ENCODE results near the gene ERC2. TPM values are rescaled to one million over a fixed set of nuclear protein-coding genes. Genes with fewer than 3 reads are reported as not detected.

Gene ERC2
- total RNA-seq, 1 donor from 2014 or later, result 0.65 TPM

DNA sequence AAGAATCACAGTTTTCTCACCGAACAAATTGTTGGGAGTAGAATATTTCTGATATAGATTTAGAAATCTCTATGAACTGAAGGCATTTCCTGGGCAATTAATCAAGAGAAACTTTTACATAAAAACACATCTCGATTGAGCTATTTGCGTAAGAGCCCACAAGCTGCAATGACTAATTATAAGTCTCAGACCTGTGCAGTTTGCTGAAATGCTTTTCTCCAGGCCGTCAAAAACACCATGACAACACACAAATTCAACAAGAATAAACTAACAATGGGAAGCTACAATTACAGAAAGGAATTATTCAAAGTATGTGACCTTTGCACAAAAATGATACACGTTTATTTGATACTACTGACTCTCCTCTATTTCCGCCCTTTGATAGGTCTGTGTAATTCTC lies 499.9 kb downstream of the ERC2 start:
- no peaks in the 10 kb centered on the region for H3K9me3 Mint-ChIP-seq (ENCODE audit: low read depth)
- DNase-seq (ENCODE audit: low spot score), result no peak

DNA sequence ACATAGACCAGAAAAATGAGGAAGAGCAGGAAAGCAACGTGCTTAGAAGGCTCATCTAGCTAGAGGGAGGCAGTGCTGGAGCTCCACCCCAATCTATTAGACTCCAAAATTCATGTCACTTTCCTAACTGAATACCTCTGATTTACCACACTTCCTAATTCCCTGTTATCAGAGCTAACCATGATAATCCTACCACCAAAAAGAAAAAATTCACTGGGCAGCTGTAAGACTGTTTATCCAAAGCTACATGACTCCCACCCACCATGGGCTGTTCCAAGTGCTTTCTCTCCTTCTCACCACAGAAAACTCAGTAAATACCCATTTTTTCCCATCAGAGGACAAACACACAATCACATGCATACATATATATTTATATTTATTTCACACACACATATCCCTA lies 501.7 kb downstream of the ERC2 start:
- no peaks in the 10 kb centered on the region for H3K36me3 Mint-ChIP-seq (ENCODE audit: low read depth)
- DNase-seq (ENCODE audit: low spot score), result no peak
- no peaks in the 10 kb centered on the region for H3K9me3 Mint-ChIP-seq (ENCODE audit: low read depth)
- H3K27me3 Mint-ChIP-seq (ENCODE audit: low read depth), result no peaks in the 10 kb centered on the region
- no peaks in the 10 kb centered on the region for H3K4me1 Mint-ChIP-seq (ENCODE audit: low read depth)
- H3K27ac Mint-ChIP-seq (ENCODE audit: unreplicated experiment), result no peak overlapping the region
- no peak overlapping the region for H3K4me3 Mint-ChIP-seq (ENCODE audit: unreplicated experiment)
- TF ChIP-seq, protein P1, sequence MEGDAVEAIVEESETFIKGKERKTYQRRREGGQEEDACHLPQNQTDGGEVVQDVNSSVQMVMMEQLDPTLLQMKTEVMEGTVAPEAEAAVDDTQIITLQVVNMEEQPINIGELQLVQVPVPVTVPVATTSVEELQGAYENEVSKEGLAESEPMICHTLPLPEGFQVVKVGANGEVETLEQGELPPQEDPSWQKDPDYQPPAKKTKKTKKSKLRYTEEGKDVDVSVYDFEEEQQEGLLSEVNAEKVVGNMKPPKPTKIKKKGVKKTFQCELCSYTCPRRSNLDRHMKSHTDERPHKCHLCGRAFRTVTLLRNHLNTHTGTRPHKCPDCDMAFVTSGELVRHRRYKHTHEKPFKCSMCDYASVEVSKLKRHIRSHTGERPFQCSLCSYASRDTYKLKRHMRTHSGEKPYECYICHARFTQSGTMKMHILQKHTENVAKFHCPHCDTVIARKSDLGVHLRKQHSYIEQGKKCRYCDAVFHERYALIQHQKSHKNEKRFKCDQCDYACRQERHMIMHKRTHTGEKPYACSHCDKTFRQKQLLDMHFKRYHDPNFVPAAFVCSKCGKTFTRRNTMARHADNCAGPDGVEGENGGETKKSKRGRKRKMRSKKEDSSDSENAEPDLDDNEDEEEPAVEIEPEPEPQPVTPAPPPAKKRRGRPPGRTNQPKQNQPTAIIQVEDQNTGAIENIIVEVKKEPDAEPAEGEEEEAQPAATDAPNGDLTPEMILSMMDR (IDR thresholded peaks at IDR 0.05), result no peak

More for the DNA sequence above, 499.9 kb downstream of the ERC2 start:
- TF ChIP-seq, protein P1 (IDR thresholded peaks at IDR 0.05), result no peak
- H3K4me3 Mint-ChIP-seq (ENCODE audit: unreplicated experiment), result no peak overlapping the region
- no peaks in the 10 kb centered on the region for H3K4me1 Mint-ChIP-seq (ENCODE audit: low read depth)
- H3K27ac Mint-ChIP-seq (ENCODE audit: unreplicated experiment), result no peak overlapping the region
- H3K27me3 Mint-ChIP-seq (ENCODE audit: low read depth), result no peaks in the 10 kb centered on the region
- H3K36me3 Mint-ChIP-seq (ENCODE audit: low read depth), result no peaks in the 10 kb centered on the region

DNA sequence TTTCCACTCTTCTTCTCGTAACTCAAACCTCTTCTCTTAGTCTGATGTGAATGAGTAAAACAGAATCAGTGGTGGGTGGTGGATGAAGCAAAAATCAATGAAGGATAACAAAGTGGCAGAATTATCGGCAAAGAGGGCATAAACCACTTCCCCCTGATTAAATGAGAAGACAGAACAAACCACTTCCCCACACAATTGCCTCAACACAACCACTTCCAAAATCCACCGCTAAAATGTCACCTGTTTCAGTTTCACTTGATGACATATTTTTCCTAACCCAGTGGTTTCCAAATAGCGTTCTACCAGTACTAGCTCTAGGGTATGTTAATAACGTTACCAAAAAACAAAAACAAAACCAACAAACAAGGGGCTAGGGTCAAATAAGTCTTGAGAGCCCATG lies 502.5 kb downstream of the ERC2 start:
- TF ChIP-seq, protein P1 (IDR thresholded peaks at IDR 0.05), result no peak
- no peaks in the 10 kb centered on the region for H3K9me3 Mint-ChIP-seq (ENCODE audit: low read depth)
- H3K4me3 Mint-ChIP-seq (ENCODE audit: unreplicated experiment), result no peak overlapping the region
- H3K27me3 Mint-ChIP-seq (ENCODE audit: low read depth), result no peaks in the 10 kb centered on the region
- H3K36me3 Mint-ChIP-seq (ENCODE audit: low read depth), result no peaks in the 10 kb centered on the region
- DNase-seq (ENCODE audit: low spot score), result no peak
- H3K27ac Mint-ChIP-seq (ENCODE audit: unreplicated experiment), result no peak overlapping the region
- H3K4me1 Mint-ChIP-seq (ENCODE audit: low read depth), result no peaks in the 10 kb centered on the region

DNA sequence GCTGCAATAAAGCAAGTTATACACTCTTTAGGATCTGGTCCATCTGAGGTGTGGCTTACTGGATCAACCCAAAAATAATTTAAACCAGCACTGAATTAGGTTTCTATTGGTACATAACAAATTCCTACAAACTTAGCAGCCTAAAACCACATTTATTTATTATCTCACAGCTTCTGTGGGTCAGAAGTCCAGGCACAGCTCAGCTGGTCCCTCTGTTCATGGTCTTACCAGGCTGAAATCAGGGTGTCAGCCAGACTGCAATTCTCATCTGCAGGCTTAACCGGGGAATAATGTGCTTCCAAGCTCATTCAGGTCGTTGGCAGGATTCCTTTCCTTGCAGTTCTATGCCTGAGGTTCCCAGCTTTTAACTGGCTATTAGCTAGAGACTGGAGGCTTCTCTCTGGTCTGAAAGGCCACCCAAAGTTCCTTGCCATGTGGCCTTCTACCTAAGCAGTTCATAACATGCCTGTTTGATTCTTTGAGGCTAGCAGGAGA lies 503.7 kb downstream of the ERC2 start:
- DNase-seq (ENCODE audit: low spot score), result no peak

DNA sequence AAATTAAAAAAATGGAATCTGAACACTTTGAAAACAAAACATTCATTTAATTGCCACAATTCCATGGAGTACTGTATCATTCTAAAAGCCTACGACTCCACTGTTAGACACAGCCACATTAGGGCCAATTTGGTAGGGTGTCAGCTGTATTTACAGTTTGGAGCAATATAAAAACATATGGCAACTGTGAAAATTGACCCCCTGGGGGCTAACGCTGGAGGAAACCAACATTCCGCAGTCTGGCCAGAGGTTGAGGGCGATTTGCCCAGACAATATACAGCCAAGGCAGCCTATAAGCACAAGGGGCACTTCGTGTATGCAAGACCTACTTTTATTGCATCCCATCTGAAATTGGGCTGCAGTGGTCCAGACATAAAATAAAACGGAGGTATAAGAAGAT lies 504.7 kb downstream of the ERC2 start:
- no peaks in the 10 kb centered on the region for H3K27me3 Mint-ChIP-seq (ENCODE audit: low read depth)
- DNase-seq (ENCODE audit: low spot score), result no peak
- no peaks in the 10 kb centered on the region for H3K9me3 Mint-ChIP-seq (ENCODE audit: low read depth)
- H3K4me1 Mint-ChIP-seq (ENCODE audit: low read depth), result no peaks in the 10 kb centered on the region
- H3K4me3 Mint-ChIP-seq (ENCODE audit: unreplicated experiment), result no peak overlapping the region
- no peaks in the 10 kb centered on the region for H3K36me3 Mint-ChIP-seq (ENCODE audit: low read depth)
- TF ChIP-seq, protein P1 (IDR thresholded peaks at IDR 0.05), result no peak
- H3K27ac Mint-ChIP-seq (ENCODE audit: unreplicated experiment), result no peak overlapping the region

More for the DNA sequence above, 503.7 kb downstream of the ERC2 start:
- Mint-ChIP-seq H3K4me1 (ENCODE audit: low read depth) (no peaks in the 10 kb centered on the region), H3K27me3 (ENCODE audit: low read depth) (no peaks in the 10 kb centered on the region), H3K4me3 (ENCODE audit: unreplicated experiment) (no peak overlapping the region), H3K9me3 (ENCODE audit: low read depth) (no peaks in the 10 kb centered on the region), H3K36me3 (ENCODE audit: low read depth) (no peaks in the 10 kb centered on the region), H3K27ac (ENCODE audit: unreplicated experiment) (no peak overlapping the region)
- TF ChIP-seq, protein P1 (IDR thresholded peaks at IDR 0.05), result no peak

All from chondrocyte (in vitro differentiated cells).